T-helper 1 cell (primary cell): Measurements from ENCODE around the gene NOS3.
A peak's percentile ranks its signal among the peaks of the same experiment; 100 is the strongest.

Source experiments
- DNase-seq, 5 donors: peaks; one replicate each; pipeline ENCODE4 v3.0.0-alpha.2; 2012 to 2020

Gene NOS3

GRCh38 chr7:150980663-150981062 lies 10.2 kb upstream of the NOS3 start:
- no peak for DNase-seq

GRCh38 chr7:150981644-150982043 lies 9.2 kb upstream of the NOS3 start:
- DNase-seq: no peak

- DNase-seq: no peak
These were observed 8.5 kb upstream of the NOS3 start for GRCh38 chr7:150982351-150982750.

- DNase-seq: peak in 1 of 5 donors; percentile 40
These were observed 6.9 kb upstream of the NOS3 start for GRCh38 chr7:150983893-150984368.

GRCh38 chr7:150986099-150986512 lies 4.7 kb upstream of the NOS3 start:
- DNase-seq: peak in 3 of 5 donors; percentile 36 to 55 (median 40)

- no peak for DNase-seq
These were observed 4.3 kb upstream of the NOS3 start for GRCh38 chr7:150986556-150986955.

- DNase-seq: peak in 4 of 5 donors; percentile 49 to 67 (median 56)
These were observed 2.3 kb upstream of the NOS3 start for GRCh38 chr7:150988230-150989226.

- DNase-seq: no peak
These were observed 1.4 kb upstream of the NOS3 start for GRCh38 chr7:150989456-150989855.

GRCh38 chr7:150992051-150992640 lies 1.3 kb downstream of the NOS3 start:
- DNase-seq: no peak

- DNase-seq: no peak
These were observed 2.1 kb downstream of the NOS3 start for GRCh38 chr7:150992833-150993302.

GRCh38 chr7:150993511-150993910 lies 2.7 kb downstream of the NOS3 start:
- no peak for DNase-seq

GRCh38 chr7:150994141-150994837 lies 3.5 kb downstream of the NOS3 start:
- peak in 1 of 5 donors; percentile 40 for DNase-seq

GRCh38 chr7:150994838-150995510 lies 4.2 kb downstream of the NOS3 start:
- DNase-seq: no peak

- DNase-seq: no peak
These were observed 5.7 kb downstream of the NOS3 start for GRCh38 chr7:150996376-150997074.

- no peak for DNase-seq
These were observed 6.3 kb downstream of the NOS3 start for GRCh38 chr7:150997075-150997511.

GRCh38 chr7:150997817-150998216 lies 7.0 kb downstream of the NOS3 start:
- DNase-seq: no peak

GRCh38 chr7:150998341-150998740 lies 7.5 kb downstream of the NOS3 start:
- DNase-seq: no peak

GRCh38 chr7:150999001-150999400 lies 8.2 kb downstream of the NOS3 start:
- no peak for DNase-seq

- no peak for DNase-seq
These were observed 8.8 kb downstream of the NOS3 start for GRCh38 chr7:150999497-151000230.

GRCh38 chr7:151000897-151001495 lies 10.2 kb downstream of the NOS3 start:
- no peak for DNase-seq

- no peak for DNase-seq
These were observed 10.7 kb downstream of the NOS3 start for GRCh38 chr7:151001546-151001945.
